Uterus (tissue), 4 donors: ENCODE data around the gene SLC35F3. TPM values are rescaled to one million over a fixed set of nuclear protein-coding genes. Genes with fewer than 3 reads are reported as not detected.
A peak's percentile ranks its signal among the peaks of the same experiment; 100 is the strongest.

Experiments used
- DNase-seq, 2 donors: peaks; one replicate each; pipeline ENCODE4 v3.0.0-alpha.2; 2019 to 2020
- H3K27ac ChIP-seq, 2 donors: fragments of 200-600 bp; sonication (generic); 1 replicate in 1 of 2; 2 replicates in 1 of 2; pipeline ENCODE4 v1.5.1; 2016 to 2018
- H3K27me3 ChIP-seq, 2 donors: fragments of 200-600 bp; sonication (generic); one replicate each; pipeline ENCODE4 v1.5.1; 2018 to 2019; ENCODE audit warnings: control low read depth in 1 of 2
- H3K36me3 ChIP-seq, 2 donors: fragments of 200-600 bp; sonication (generic); one replicate each; pipeline ENCODE4 v1.5.1; 2019; ENCODE audit warnings: control low read depth in 1 of 2
- H3K4me1 ChIP-seq, 2 donors: fragments of 200-600 bp; sonication (generic); one replicate each; pipeline ENCODE4 v1.5.1; 2018 to 2019; ENCODE audit warnings: control low read depth in 1 of 2
- H3K4me3 ChIP-seq, 2 donors: fragments of 200-600 bp; sonication (generic); 1 replicate in 1 of 2; 2 replicates in 1 of 2; pipeline ENCODE4 v1.5.1; 2018 to 2019; ENCODE audit warnings: mild to moderate bottlenecking in 1 of 2
- H3K9me3 ChIP-seq, 2 donors: fragments of 200-600 bp; sonication (generic); one replicate each; pipeline ENCODE4 v1.5.1; 2019; ENCODE audit warnings: control low read depth in 1 of 2
- POLR2A ChIP-seq, 2 donors: fragments of 450-650 bp; IDR thresholded peaks; one replicate each; pipeline ENCODE4 v1.6.1; 2016; ENCODE audit warnings: antibody characterized with exemption in 2 of 2, mild to moderate bottlenecking in 1 of 2, moderate library complexity in 1 of 2
- intact Hi-C: fragments of 100-400 bp; cut with DNase I; formaldehyde crosslinking; loops from one replicate; pipeline ENCODE4 v1.15.1; 2023; ENCODE audit warnings: low total_unique reads
- total RNA-seq, 4 donors: library from RNA; depleted of rRNA in 3 of 4; stranded (reverse); fragments of >200 nt in 3 of 4; gene quantifications; one replicate each; pipeline versions ENCODE4 v1.1.0 to v1.2.4, GENCODE V29; 2014 to 2023
- TF ChIP-seq, protein P1 (sequence below), 4 experiments: fragments of 200-600 bp in 2 of 4; fragments of 450-650 bp in 2 of 4; sonication (generic) in 2 of 4; IDR thresholded peaks; one replicate each; pipeline ENCODE4 v1.5.1; 2016 to 2019; ENCODE audit warnings: antibody characterized with exemption in 4 of 4, mild to moderate bottlenecking in 2 of 4, moderate library complexity in 1 of 4
- donor health status: DM: yes; HTN: yes; CAD: no.

Gene SLC35F3
- total RNA-seq, 4 donors from 2014 or later = 0.24 to 0.62 (median 0.26) TPM; not detected in 1

DNA sequence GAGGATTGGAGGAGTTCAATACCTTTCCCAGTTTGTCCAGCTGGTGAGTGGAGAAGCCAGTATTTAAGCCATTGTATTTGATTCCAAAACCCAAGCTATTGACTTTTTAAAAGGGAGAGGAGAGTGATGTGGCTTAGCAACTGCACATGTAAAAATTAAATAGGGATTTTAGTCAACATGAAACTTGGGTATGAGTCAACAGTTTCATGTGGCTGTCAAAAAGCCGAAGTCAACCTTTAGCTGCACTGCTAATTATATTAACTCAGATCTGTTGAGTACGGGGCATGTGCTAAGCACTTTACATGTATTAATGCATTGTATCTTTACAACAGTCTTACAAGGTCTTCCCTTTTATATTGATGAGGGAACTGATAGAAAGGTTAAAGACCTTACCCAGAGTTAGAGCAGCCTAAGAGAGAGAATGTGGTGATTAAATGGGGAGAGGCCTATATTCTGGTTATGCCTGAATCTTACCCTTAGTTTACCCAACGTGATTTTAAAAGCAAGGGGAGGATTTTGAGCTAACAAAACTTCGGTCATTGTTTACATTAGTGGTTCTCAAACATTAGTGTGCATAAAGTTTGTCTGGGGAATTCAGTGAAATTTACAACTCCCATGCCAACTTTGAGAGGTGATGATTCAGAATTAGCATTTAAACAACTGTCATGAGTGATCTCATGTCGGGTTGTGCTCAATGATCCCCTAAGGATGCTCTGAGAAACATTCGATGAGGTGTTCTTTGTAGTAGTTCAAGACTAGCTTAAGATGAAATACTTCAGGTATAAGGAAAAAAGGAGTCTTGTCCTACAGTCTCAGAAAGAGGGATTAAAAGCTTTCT is 6.9 kb upstream of the SLC35F3 start:
- TF ChIP-seq, protein P1, sequence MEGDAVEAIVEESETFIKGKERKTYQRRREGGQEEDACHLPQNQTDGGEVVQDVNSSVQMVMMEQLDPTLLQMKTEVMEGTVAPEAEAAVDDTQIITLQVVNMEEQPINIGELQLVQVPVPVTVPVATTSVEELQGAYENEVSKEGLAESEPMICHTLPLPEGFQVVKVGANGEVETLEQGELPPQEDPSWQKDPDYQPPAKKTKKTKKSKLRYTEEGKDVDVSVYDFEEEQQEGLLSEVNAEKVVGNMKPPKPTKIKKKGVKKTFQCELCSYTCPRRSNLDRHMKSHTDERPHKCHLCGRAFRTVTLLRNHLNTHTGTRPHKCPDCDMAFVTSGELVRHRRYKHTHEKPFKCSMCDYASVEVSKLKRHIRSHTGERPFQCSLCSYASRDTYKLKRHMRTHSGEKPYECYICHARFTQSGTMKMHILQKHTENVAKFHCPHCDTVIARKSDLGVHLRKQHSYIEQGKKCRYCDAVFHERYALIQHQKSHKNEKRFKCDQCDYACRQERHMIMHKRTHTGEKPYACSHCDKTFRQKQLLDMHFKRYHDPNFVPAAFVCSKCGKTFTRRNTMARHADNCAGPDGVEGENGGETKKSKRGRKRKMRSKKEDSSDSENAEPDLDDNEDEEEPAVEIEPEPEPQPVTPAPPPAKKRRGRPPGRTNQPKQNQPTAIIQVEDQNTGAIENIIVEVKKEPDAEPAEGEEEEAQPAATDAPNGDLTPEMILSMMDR (IDR thresholded peaks at IDR 0.05) = no peak
- TF ChIP-seq POLR2A (IDR thresholded peaks at IDR 0.05) = no peak
- Histone ChIP-seq H3K4me1 (no peaks in the 10 kb centered on the region), H3K9me3 (no peaks in the 10 kb centered on the region), H3K27me3 (no peaks in the 10 kb centered on the region), H3K36me3 (no peaks in the 10 kb centered on the region), H3K27ac (no peak overlapping the region), H3K4me3 (no peak overlapping the region)
- DNase-seq = no peak
- intact Hi-C loops = no loop called here

DNA sequence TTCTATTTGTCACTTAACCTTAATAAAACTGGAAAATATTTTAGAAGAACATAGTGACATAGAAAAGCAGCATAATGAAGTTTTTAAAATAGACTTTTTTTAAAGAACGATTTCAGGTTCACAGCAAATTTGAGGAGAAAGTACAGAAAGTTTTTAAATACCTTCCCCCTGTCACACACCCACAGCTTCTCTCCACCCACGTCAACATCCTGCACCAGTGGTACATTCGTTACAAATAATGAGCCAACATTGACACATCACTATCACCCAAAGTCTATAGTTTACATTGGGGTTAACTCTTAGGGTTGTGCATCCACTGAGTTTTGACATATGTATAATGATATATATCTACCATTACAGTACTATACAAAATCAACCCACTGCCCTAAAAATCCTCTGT is 3.0 kb upstream of the SLC35F3 start:
- H3K4me1 ChIP-seq = no peaks in the 10 kb centered on the region
- no peak for DNase-seq
- intact Hi-C loops = no loop called here
- H3K9me3 ChIP-seq = no peaks in the 10 kb centered on the region
- TF ChIP-seq, protein P1 (IDR thresholded peaks at IDR 0.05) = no peak
- no peak for TF ChIP-seq POLR2A (IDR thresholded peaks at IDR 0.05)
- no peak overlapping the region for H3K27ac ChIP-seq
- H3K27me3 ChIP-seq = peaks cover 0 to 10% of the 10 kb centered on the region in 2 donors
- no peak overlapping the region for H3K4me3 ChIP-seq
- no peaks in the 10 kb centered on the region for H3K36me3 ChIP-seq

DNA sequence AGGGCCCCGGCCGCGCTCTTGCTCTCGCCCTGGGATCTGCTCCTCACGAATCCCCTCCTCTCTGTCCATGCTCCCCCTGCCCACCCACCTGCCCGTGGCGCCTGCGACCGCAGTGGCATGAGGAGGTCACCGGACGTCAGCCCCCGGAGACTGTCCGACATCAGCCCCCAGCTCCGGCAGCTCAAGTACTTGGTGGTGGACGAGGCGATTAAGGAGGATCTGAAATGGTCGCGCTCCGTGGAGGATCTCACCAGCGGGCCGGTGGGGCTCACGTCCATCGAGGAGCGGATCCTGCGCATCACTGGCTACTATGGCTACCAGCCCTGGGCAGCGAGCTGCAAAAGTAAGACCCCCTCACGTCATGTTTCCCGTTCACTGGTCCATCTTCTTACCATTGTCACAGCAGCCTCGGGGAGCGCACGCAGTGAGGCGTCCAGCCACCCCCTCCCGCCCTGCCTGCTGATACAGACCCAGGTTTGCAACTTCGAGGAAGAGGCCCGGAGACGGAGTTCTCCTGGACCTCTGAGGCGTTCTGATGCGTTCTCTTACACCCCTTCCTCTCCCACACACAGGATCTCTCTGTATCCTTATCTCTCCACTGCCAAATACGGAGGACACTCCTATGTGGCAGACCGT is 1.1 kb downstream of the SLC35F3 start:
- intact Hi-C loops = no loop called here
- peak in 1 of 2 donors; percentile 12 for DNase-seq
- Histone ChIP-seq H3K27ac (no peak overlapping the region), H3K4me3 (peak overlapping the region in 1 of 2 donors; percentile 22), H3K36me3 (no peaks in the 10 kb centered on the region), H3K4me1 (no peaks in the 10 kb centered on the region), H3K9me3 (no peaks in the 10 kb centered on the region), H3K27me3 (peaks cover 0 to 10% of the 10 kb centered on the region in 2 donors)
- TF ChIP-seq POLR2A (IDR thresholded peaks at IDR 0.05) = no peak

DNA sequence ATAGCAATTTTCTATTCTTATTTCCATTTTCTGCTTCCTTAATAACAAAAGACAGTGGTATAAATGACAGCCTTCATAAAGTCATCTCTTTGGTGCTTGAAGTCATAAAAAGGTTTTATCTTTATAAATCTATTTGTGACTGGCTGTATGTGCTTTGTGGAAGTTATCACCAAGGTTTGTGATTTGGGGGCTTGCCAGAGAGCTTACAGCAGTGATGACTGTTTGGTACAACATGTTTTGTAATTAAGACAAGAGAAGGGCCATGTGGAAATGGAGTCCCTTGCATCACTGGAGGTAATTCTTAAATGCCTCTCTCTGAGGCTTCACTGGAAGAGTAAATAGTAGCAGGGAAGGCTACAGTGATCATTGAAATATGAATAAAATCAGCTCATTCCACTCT is 2.7 kb downstream of the SLC35F3 start:
- intact Hi-C loops = no loop called here
- H3K4me1 ChIP-seq = no peaks in the 10 kb centered on the region
- peaks cover 0 to 10% of the 10 kb centered on the region in 2 donors for H3K27me3 ChIP-seq
- no peak for TF ChIP-seq POLR2A (IDR thresholded peaks at IDR 0.05)
- TF ChIP-seq, protein P1 (IDR thresholded peaks at IDR 0.05) = no peak
- no peak overlapping the region for H3K27ac ChIP-seq
- H3K4me3 ChIP-seq = no peak overlapping the region
- H3K9me3 ChIP-seq = no peaks in the 10 kb centered on the region
- DNase-seq = no peak
- H3K36me3 ChIP-seq = no peaks in the 10 kb centered on the region

DNA sequence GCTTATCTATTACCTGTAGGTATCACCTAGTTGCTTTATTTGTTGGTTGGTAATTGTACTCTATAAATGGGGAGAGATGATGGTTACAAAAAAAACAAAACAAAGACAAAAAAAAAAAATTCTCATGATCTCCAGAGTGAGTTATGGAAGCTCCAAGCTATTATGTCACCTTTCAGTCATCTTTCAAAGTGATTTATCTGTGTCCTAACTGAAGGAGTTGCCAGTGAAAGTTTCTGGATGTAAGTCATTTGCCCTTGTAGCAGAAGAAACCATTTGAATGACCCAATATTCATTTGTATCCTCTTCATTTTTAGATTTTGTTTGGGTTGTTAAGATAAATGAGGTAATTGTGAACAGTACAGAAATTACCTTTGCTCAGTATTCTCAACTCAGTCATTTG is 3.6 kb downstream of the SLC35F3 start:
- Histone ChIP-seq H3K9me3 (no peaks in the 10 kb centered on the region), H3K4me1 (no peaks in the 10 kb centered on the region), H3K27me3 (peaks cover 0 to 9% of the 10 kb centered on the region in 2 donors), H3K27ac (no peak overlapping the region), H3K4me3 (no peak overlapping the region), H3K36me3 (no peaks in the 10 kb centered on the region)
- no peak for DNase-seq
- TF ChIP-seq POLR2A (IDR thresholded peaks at IDR 0.05) = no peak
- TF ChIP-seq, protein P1 (IDR thresholded peaks at IDR 0.05) = no peak
- intact Hi-C loops = no loop called here
